Prostate gland (tissue), 2 donors: ENCODE measurements around the gene WDR73.

Experiments
- CTCF ChIP-seq, 4 experiments: fragments of 200-600 bp in 2 of 4; fragments of 450-650 bp in 2 of 4; sonication (generic) in 2 of 4; IDR thresholded peaks; 1 replicate in 3 of 4; 2 replicates in 1 of 4; pipeline ENCODE4 v1.5.1; 2016 to 2019; ENCODE audit warnings: antibody characterized with exemption in 4 of 4, mild to moderate bottlenecking in 2 of 4, moderate library complexity in 2 of 4
- POLR2A ChIP-seq: fragments of 450-650 bp; IDR thresholded peaks from one replicate; pipeline ENCODE4 v1.6.1; 2016; ENCODE audit warnings: antibody characterized with exemption, mild to moderate bottlenecking
- POLR2AphosphoS5 ChIP-seq: sonication (generic); formaldehyde crosslinking; IDR thresholded peaks from one replicate; pipeline ENCODE4 v1.6.1; 2017; ENCODE audit warnings: antibody characterized with exemption

GRCh38 chr15:84671211-84671610, 17.1 kb upstream of the WDR73 start:
- TF ChIP-seq POLR2AphosphoS5 (no peak), CTCF (IDR thresholded peaks at IDR 0.05) (no peak), POLR2A (no peak)
